Measurements from ENCODE around the gene GNPAT.

GNPAT gene

DNA sequence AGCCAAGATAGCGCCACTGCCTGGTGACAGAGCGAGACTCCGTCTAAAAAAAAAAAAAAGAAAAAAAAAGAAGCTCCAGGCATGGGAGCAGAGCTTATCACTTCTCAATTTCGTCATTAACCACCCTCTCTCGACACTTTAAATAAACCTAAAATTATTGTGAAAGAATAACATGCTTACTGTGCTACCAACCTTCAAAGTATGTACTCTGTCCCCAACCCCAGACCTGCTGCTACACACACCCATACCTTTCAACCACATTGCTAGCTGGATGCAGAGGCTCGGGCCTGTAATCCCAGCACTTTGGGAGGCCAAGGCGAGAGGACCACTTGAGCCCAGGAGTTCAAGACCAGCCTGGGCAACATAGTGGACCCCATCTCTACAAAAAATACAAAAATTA is 38.7 kb downstream of the GNPAT start:
- no peak for DNase-seq (ENCODE audit: low read depth in 2 of 2)
- TF ChIP-seq, protein P1, sequence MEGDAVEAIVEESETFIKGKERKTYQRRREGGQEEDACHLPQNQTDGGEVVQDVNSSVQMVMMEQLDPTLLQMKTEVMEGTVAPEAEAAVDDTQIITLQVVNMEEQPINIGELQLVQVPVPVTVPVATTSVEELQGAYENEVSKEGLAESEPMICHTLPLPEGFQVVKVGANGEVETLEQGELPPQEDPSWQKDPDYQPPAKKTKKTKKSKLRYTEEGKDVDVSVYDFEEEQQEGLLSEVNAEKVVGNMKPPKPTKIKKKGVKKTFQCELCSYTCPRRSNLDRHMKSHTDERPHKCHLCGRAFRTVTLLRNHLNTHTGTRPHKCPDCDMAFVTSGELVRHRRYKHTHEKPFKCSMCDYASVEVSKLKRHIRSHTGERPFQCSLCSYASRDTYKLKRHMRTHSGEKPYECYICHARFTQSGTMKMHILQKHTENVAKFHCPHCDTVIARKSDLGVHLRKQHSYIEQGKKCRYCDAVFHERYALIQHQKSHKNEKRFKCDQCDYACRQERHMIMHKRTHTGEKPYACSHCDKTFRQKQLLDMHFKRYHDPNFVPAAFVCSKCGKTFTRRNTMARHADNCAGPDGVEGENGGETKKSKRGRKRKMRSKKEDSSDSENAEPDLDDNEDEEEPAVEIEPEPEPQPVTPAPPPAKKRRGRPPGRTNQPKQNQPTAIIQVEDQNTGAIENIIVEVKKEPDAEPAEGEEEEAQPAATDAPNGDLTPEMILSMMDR (IDR thresholded peaks at IDR 0.05; ENCODE audit: low read depth, low read length), result no peak
- H3K4me3 ChIP-seq (replicated peaks in 1 of 2; ENCODE audit: low read depth in 2 of 2, low read length in 2 of 2), result no peak overlapping the region

GRCh38 chr1:231284441-231284840 is 43.4 kb downstream of the GNPAT start:
- TF ChIP-seq, protein P1 (IDR thresholded peaks at IDR 0.05; ENCODE audit: low read depth, low read length), result no peak
- no peak overlapping the region for H3K4me3 ChIP-seq (replicated peaks in 1 of 2; ENCODE audit: low read depth in 2 of 2, low read length in 2 of 2)
- DNase-seq (ENCODE audit: low read depth in 2 of 2), result no peak

- no peak overlapping the region for H3K4me3 ChIP-seq (replicated peaks in 1 of 2; ENCODE audit: low read depth in 2 of 2, low read length in 2 of 2)
- TF ChIP-seq, protein P1 (IDR thresholded peaks at IDR 0.05; ENCODE audit: low read depth, low read length), result no peak
- DNase-seq (ENCODE audit: low read depth in 2 of 2), result no peak
Measured at GRCh38 chr1:231286603-231287002, 45.6 kb downstream of the GNPAT start.

GRCh38 chr1:231295938-231296337 is 54.9 kb downstream of the GNPAT start:
- TF ChIP-seq, protein P1 (IDR thresholded peaks at IDR 0.05; ENCODE audit: low read depth, low read length), result no peak
- H3K4me3 ChIP-seq (replicated peaks in 1 of 2; ENCODE audit: low read depth in 2 of 2, low read length in 2 of 2), result no peak overlapping the region
- DNase-seq (ENCODE audit: low read depth in 2 of 2), result no peak

- TF ChIP-seq, protein P1 (IDR thresholded peaks at IDR 0.05; ENCODE audit: low read depth, low read length), result no peak
- no peak for DNase-seq (ENCODE audit: low read depth in 2 of 2)
- H3K4me3 ChIP-seq (replicated peaks in 1 of 2; ENCODE audit: low read depth in 2 of 2, low read length in 2 of 2), result no peak overlapping the region
Measured at GRCh38 chr1:231301990-231302389, 61.0 kb downstream of the GNPAT start.

- TF ChIP-seq, protein P1 (IDR thresholded peaks at IDR 0.05; ENCODE audit: low read depth, low read length), result no peak
- DNase-seq (ENCODE audit: low read depth in 2 of 2), result no peak
- no peak overlapping the region for H3K4me3 ChIP-seq (replicated peaks in 1 of 2; ENCODE audit: low read depth in 2 of 2, low read length in 2 of 2)
Measured at GRCh38 chr1:231310391-231310934, 69.5 kb downstream of the GNPAT start.

Measured in cardiac fibroblast (primary cell).